SW 1271 (cell line): ENCODE measurements around the gene TMCO4.
"Not testable (repeated sequence)": the region's sequence is repeated elsewhere in the genome, so short reads cannot be mapped to it uniquely, and the experiment has no call there.

Experiments used
- DNase-seq, 2 experiments: peaks; one replicate each; lab custom pipeline; 2025; lab: John Stamatoyannopoulos, UW

Gene TMCO4

GRCh38 chr1:19637606-19638005 lies 162.1 kb downstream of the TMCO4 start:
- DNase-seq = no peak

GRCh38 chr1:19636749-19637148 lies 163.0 kb downstream of the TMCO4 start:
- not testable (repeated sequence) for DNase-seq

GRCh38 chr1:19636065-19636464 lies 163.7 kb downstream of the TMCO4 start:
- no peak for DNase-seq

GRCh38 chr1:19635646-19636045 lies 164.1 kb downstream of the TMCO4 start:
- no peak for DNase-seq

- DNase-seq = not testable (repeated sequence)
Measured at GRCh38 chr1:19635064-19635463, 164.7 kb downstream of the TMCO4 start.

GRCh38 chr1:19633106-19633505 lies 166.6 kb downstream of the TMCO4 start:
- DNase-seq = no peak
